HCT116 (cell line): ENCODE data around the gene GRIP1.

Experiments
- EZH2phosphoT487 ChIP-seq: fragments of 200-600 bp; IDR thresholded peaks from 2 replicates; pipeline ENCODE4 v1.6.1; 2018; ENCODE audit warnings: antibody characterized with exemption, borderline replicate concordance
- POLR2A ChIP-seq: IDR thresholded peaks from 2 replicates; pipeline ENCODE4 v1.7.0; 2011; ENCODE audit warnings: borderline replicate concordance; ENCODE audit not compliant: insufficient read depth, insufficient read length; ENCODE audit errors: extremely low read depth
- SP1 ChIP-seq: IDR thresholded peaks from 2 replicates; pipeline ENCODE4 v1.6.1; 2012; ENCODE audit warnings: low read depth
- SRF ChIP-seq: IDR thresholded peaks from 2 replicates; pipeline ENCODE4 v1.6.1; 2012; ENCODE audit warnings: low read depth
- TF ChIP-seq, protein P1 (sequence below), 3 experiments: fragments of 200-600 bp in 1 of 3; sonication (generic) in 1 of 3; IDR thresholded peaks in 2 of 3; conservative IDR thresholded peaks in 1 of 3; 2 replicates each; pipeline ENCODE4 v1.5.1; 2012 to 2017; ENCODE audit warnings: low read depth in 2 of 3, low read length in 2 of 3, antibody characterized with exemption in 1 of 3, borderline replicate concordance in 1 of 3, control low read depth in 1 of 3, mild to moderate bottlenecking in 1 of 3, mixed read lengths in 1 of 3, mixed run types in 1 of 3, moderate library complexity in 1 of 3; ENCODE audit not compliant: insufficient read depth in 1 of 3

DNA sequence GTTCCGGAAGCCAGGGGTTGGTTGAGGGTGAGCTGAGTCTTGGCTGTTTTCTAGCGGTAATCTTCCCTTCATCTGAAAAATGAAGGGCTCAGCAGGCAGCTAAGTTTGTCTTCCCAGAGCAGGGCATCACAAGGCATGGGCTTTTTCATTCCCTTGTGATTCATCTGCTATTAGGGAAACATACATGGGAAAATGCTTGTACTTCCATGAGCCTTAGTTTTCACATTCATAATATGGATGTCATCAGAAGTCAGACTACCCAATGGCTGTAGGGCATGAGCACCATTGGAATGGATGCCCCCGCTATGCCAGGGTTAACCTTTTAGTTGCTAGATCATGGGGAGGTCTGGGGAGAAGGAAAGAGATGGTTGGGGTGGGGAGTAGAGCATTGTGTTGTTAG is 357.9 kb downstream of the GRIP1 start:
- TF ChIP-seq, protein P1, sequence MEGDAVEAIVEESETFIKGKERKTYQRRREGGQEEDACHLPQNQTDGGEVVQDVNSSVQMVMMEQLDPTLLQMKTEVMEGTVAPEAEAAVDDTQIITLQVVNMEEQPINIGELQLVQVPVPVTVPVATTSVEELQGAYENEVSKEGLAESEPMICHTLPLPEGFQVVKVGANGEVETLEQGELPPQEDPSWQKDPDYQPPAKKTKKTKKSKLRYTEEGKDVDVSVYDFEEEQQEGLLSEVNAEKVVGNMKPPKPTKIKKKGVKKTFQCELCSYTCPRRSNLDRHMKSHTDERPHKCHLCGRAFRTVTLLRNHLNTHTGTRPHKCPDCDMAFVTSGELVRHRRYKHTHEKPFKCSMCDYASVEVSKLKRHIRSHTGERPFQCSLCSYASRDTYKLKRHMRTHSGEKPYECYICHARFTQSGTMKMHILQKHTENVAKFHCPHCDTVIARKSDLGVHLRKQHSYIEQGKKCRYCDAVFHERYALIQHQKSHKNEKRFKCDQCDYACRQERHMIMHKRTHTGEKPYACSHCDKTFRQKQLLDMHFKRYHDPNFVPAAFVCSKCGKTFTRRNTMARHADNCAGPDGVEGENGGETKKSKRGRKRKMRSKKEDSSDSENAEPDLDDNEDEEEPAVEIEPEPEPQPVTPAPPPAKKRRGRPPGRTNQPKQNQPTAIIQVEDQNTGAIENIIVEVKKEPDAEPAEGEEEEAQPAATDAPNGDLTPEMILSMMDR (IDR thresholded peaks at IDR 0.05 in 2 of 3, conservative IDR thresholded peaks at IDR 0.05 in 1 of 3; ENCODE audit: borderline replicate concordance in 1 of 3, insufficient read depth in 1 of 3, low read depth in 2 of 3, low read length in 2 of 3) = no peak
- TF ChIP-seq EZH2phosphoT487 (no peak), SP1 (no peak), SRF (no peak), POLR2A (no peak)
